GM12874 (cell line): ENCODE results near the gene CHST12.

ENCODE experiments used
- CTCF ChIP-seq: IDR thresholded peaks from 2 replicates; pipeline ENCODE4 v1.5.1; 2011; ENCODE audit warnings: low read depth, mild to moderate bottlenecking, control low read depth, low read length, moderate library complexity; ENCODE audit not compliant: insufficient read depth

Gene CHST12

GRCh38 chr7:2459674-2460073 lies 56.3 kb downstream of the CHST12 start:
- TF ChIP-seq CTCF: no peak

GRCh38 chr7:2460188-2460587 lies 56.8 kb downstream of the CHST12 start:
- TF ChIP-seq CTCF: no peak

- TF ChIP-seq CTCF: no peak
Measured at GRCh38 chr7:2460641-2461040, 57.2 kb downstream of the CHST12 start.

GRCh38 chr7:2461268-2462026 lies 58.0 kb downstream of the CHST12 start:
- TF ChIP-seq CTCF: no peak

- TF ChIP-seq CTCF: no peak
Measured at GRCh38 chr7:2462731-2463130, 59.3 kb downstream of the CHST12 start.

GRCh38 chr7:2465928-2466327 lies 62.5 kb downstream of the CHST12 start:
- no peak for TF ChIP-seq CTCF

- TF ChIP-seq CTCF: no peak
Measured at GRCh38 chr7:2466675-2467074, 63.3 kb downstream of the CHST12 start.
